Measurements from ENCODE around the gene WFDC5.

WFDC5 gene

GRCh38 chr20:45060294-45060693, 54.7 kb downstream of the WFDC5 start:
- Histone ChIP-seq H2AFZ (ENCODE audit: low read depth, low read length, severe bottlenecking) (no peak overlapping the region), H3K4me2 (ENCODE audit: low read depth, low read length, poor library complexity, severe bottlenecking) (no peak overlapping the region), H3K79me2 (ENCODE audit: insufficient read depth, low read length) (peaks cover 47% of the 10 kb centered on the region), H4K20me1 (ENCODE audit: low read depth, low read length) (no peaks in the 10 kb centered on the region), H3K9me2 (replicated peaks; ENCODE audit: insufficient read depth, low read length) (no peaks in the 10 kb centered on the region), H3K9ac (ENCODE audit: low read length) (no peak overlapping the region), H3K27me3 (ENCODE audit: low read length) (no peaks in the 10 kb centered on the region), H3K36me3 (ENCODE audit: low read length) (peaks cover 34% of the 10 kb centered on the region), H3K27ac (ENCODE audit: low read depth, low read length) (peak overlapping the region; percentile 67), H3F3A (ENCODE audit: insufficient read depth) (peaks cover 52% of the 10 kb centered on the region), H3K9me3 (ENCODE audit: insufficient read depth, low read length) (no peaks in the 10 kb centered on the region), H3K4me3 (ENCODE audit: insufficient read depth, low read length, poor library complexity, severe bottlenecking) (no peak overlapping the region)
- no peak for TF ChIP-seq EZH2phosphoT487 (conservative IDR thresholded peaks at IDR 0.05; ENCODE audit: low read length)
- TF ChIP-seq CTCF (IDR thresholded peaks at IDR 0.05; ENCODE audit: insufficient read depth, low read length, poor library complexity, severe bottlenecking): no peak

Measured in SU-DHL-6 (cell line).